Tibial nerve (tissue), 4 donors: Measurements from ENCODE around the gene KRTAP2-2.
"Not testable (repeated sequence)": the region's sequence is repeated elsewhere in the genome, so short reads cannot be mapped to it uniquely, and the experiment has no call there.

Experiments used
- CTCF ChIP-seq, 5 experiments: fragments of 200-600 bp in 3 of 5; fragments of 450-650 bp in 2 of 5; sonication (generic) in 3 of 5; IDR thresholded peaks; one replicate each; pipeline ENCODE4 v1.5.1; 2016 to 2019; ENCODE audit warnings: antibody characterized with exemption in 5 of 5, mild to moderate bottlenecking in 3 of 5, moderate library complexity in 2 of 5
- EP300 ChIP-seq, 2 donors: sonication (generic); formaldehyde crosslinking; IDR thresholded peaks; one replicate each; pipeline ENCODE4 v1.6.1; 2017; ENCODE audit warnings: antibody characterized with exemption in 2 of 2, mild to moderate bottlenecking in 1 of 2
- POLR2A ChIP-seq, 2 donors: fragments of 450-650 bp; IDR thresholded peaks; one replicate each; pipeline ENCODE4 v1.6.1; 2017; ENCODE audit warnings: antibody characterized with exemption in 2 of 2, mild to moderate bottlenecking in 2 of 2, moderate library complexity in 2 of 2

GRCh38 chr17:41055130-41055529, at the start of gene KRTAP2-2:
- TF ChIP-seq CTCF, POLR2A, EP300 (IDR thresholded peaks at IDR 0.05): not testable (repeated sequence)
